Activated CD8-positive, alpha-beta T cell treated with anti-CD3 and anti-CD28 coated beads for 36 hours (primary cell): ENCODE results near the gene FGF18. TPM values are rescaled to one million over a fixed set of nuclear protein-coding genes. Genes with fewer than 3 reads are reported as not detected.

Source experiments
- ATAC-seq: fragments of 200-7000 bp; cut with Tn5 transposase; one replicate; pipeline ENCODE4 v1.10.0; 2021; ENCODE audit warnings: mild to moderate bottlenecking, moderate library complexity
- CTCF ChIA-PET: fragments of 350-600 bp; sonication (Branson Sonifier 250); formaldehyde crosslinking; loops from one replicate; lab custom pipeline; 2021; ENCODE audit warnings: antibody characterized with exemption; lab: Charles Lee
- POLR2A ChIA-PET: fragments of 350-600 bp; sonication (Branson Sonifier 250); formaldehyde crosslinking; loops from one replicate; lab custom pipeline; 2021; ENCODE audit warnings: antibody characterized with exemption; lab: Charles Lee
- DNase-seq: peaks from one replicate; pipeline ENCODE4 v3.0.0-alpha.2; 2020
- H3K27ac Mint-ChIP-seq: one replicate; pipeline ENCODE4 v1.8.0; 2021; ENCODE audit warnings: mild to moderate bottlenecking, mixed read lengths
- H3K27me3 Mint-ChIP-seq: one replicate; pipeline ENCODE4 v1.8.0; 2021; ENCODE audit warnings: mixed read lengths
- H3K36me3 Mint-ChIP-seq: one replicate; pipeline ENCODE4 v1.8.0; 2021; ENCODE audit warnings: low read depth, mixed read lengths
- H3K4me1 Mint-ChIP-seq: one replicate; pipeline ENCODE4 v1.8.0; 2021; ENCODE audit warnings: low read depth, mixed read lengths
- H3K4me3 Mint-ChIP-seq: one replicate; pipeline ENCODE4 v1.8.0; 2021; ENCODE audit warnings: mild to moderate bottlenecking, moderate library complexity, mixed read lengths
- H3K9me3 Mint-ChIP-seq: one replicate; pipeline ENCODE4 v1.8.0; 2021; ENCODE audit warnings: mixed read lengths
- CTCF ChIP-seq: fragments of 200-600 bp; IDR thresholded peaks from one replicate; pipeline ENCODE4 v1.8.0; 2022; ENCODE audit warnings: antibody characterized with exemption, mild to moderate bottlenecking
- intact Hi-C: fragments of 100-400 bp; cut with micrococcal nuclease; formaldehyde crosslinking; loops from one replicate; pipeline ENCODE4 v1.10.0; 2022
- total RNA-seq, 2 experiments: library from RNA; stranded (reverse); gene quantifications; one replicate each; pipeline ENCODE4 v1.2.3, GENCODE V29; 2021

Gene FGF18
- total RNA-seq, 2 experiments from 2014 or later, result 0.18 TPM; not detected in 1

GRCh38 chr5:171477666-171478065 lies 58.2 kb downstream of the FGF18 start:
- no peak for DNase-seq
- no peak overlapping the region for H3K27ac Mint-ChIP-seq
- peaks cover 2% of the 10 kb centered on the region for H3K27me3 Mint-ChIP-seq

GRCh38 chr5:171478946-171479775 lies 59.7 kb downstream of the FGF18 start:
- ATAC-seq (no peak), DNase-seq (no peak)
- CTCF ChIA-PET, result no interaction called here
- intact Hi-C loops, result no loop called here
- Mint-ChIP-seq H3K36me3 (no peaks in the 10 kb centered on the region), H3K4me3 (no peak overlapping the region), H3K4me1 (peaks cover 6% of the 10 kb centered on the region), H3K9me3 (no peaks in the 10 kb centered on the region), H3K27ac (no peak overlapping the region), H3K27me3 (peaks cover 2% of the 10 kb centered on the region)
- TF ChIP-seq CTCF, result no peak
- POLR2A ChIA-PET, result no interaction called here

More at GRCh38 chr5:171477666-171478065, 58.2 kb downstream of the FGF18 start:
- no peak overlapping the region for H3K4me3 Mint-ChIP-seq
- POLR2A ChIA-PET, result no interaction called here
- H3K9me3 Mint-ChIP-seq, result no peaks in the 10 kb centered on the region
- H3K4me1 Mint-ChIP-seq, result peaks cover 6% of the 10 kb centered on the region
- TF ChIP-seq CTCF, result no peak
- no peak for ATAC-seq
- intact Hi-C loops, result no loop called here
- no peaks in the 10 kb centered on the region for H3K36me3 Mint-ChIP-seq
- CTCF ChIA-PET, result no interaction called here

DNA sequence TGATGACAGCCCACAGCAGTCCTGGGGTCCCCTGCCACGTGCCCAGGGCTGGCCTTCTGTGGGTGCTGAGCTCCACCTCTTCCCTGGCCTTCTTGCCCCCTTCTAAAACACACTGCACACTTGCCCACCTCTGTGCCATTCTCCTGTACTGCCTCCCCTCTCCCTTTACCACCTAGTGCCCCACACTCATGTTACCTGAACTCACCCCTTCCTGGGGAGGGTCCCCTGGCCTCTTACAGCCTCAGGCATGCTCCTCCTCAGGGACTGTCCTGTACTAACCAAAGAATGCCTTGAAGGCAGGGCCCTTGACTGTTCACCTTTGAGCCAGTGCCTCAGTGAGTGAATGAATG lies 60.3 kb downstream of the FGF18 start:
- H3K36me3 Mint-ChIP-seq, result no peaks in the 10 kb centered on the region
- no peak for TF ChIP-seq CTCF
- H3K9me3 Mint-ChIP-seq, result no peaks in the 10 kb centered on the region
- H3K27me3 Mint-ChIP-seq, result peaks cover 2% of the 10 kb centered on the region
- no peak for DNase-seq
- ChIA-PET POLR2A (no interaction called here), CTCF (no interaction called here)
- ATAC-seq, result no peak
- intact Hi-C loops, result loop anchor here (5.0 kb wide), 1 partner anchor 428 kb away; no protein-coding TSS in a partner anchor
- peaks cover 6% of the 10 kb centered on the region for H3K4me1 Mint-ChIP-seq
- H3K27ac Mint-ChIP-seq, result no peak overlapping the region
- H3K4me3 Mint-ChIP-seq, result no peak overlapping the region

GRCh38 chr5:171480239-171480638 lies 60.8 kb downstream of the FGF18 start:
- Mint-ChIP-seq H3K36me3 (no peaks in the 10 kb centered on the region), H3K27me3 (peaks cover 2% of the 10 kb centered on the region), H3K4me3 (no peak overlapping the region), H3K27ac (no peak overlapping the region), H3K9me3 (no peaks in the 10 kb centered on the region), H3K4me1 (peaks cover 6% of the 10 kb centered on the region)
- CTCF ChIA-PET, result no interaction called here
- intact Hi-C loops, result loop anchor here (5.0 kb wide), 1 partner anchor 427 kb away; no protein-coding TSS in a partner anchor
- TF ChIP-seq CTCF, result no peak
- ATAC-seq, result no peak
- POLR2A ChIA-PET, result no interaction called here
- DNase-seq, result no peak
